ENCODE measurements around the gene LRFN2. TPM values are rescaled to one million over a fixed set of nuclear protein-coding genes. Genes with fewer than 3 reads are reported as not detected.

Gene LRFN2
- polyA plus RNA-seq, 3 donors, result not detected

DNA sequence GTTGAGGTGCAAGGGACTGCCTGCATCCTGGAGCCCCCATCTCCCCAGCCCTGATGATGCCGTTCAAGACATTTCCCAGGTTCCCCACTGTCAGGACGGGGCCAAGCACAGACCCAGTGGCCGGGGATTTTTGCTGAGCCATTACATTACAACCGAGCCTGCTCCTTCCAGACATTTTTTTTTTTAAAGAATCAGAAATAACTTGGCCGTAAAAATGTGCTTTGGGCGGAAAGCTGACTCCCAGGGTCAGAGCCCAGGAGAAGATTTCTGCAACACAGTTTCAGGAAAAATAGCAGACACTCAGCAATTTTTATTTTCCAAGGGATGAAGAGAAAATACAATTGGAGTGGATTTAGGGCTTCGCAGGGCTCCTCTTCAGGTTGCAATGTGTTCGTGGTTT is 87.9 kb downstream of the LRFN2 start:
- Histone ChIP-seq H3K9ac (ENCODE audit: insufficient read depth, low read length, poor library complexity, severe bottlenecking) (no peak overlapping the region), H3K4me3 (replicated peaks in 1 of 3; ENCODE audit: low read depth in 2 of 3, low read length in 3 of 3) (no peak overlapping the region), H2AFZ (ENCODE audit: insufficient read depth, low read depth, low read length, poor library complexity, severe bottlenecking) (no peak overlapping the region), H3K4me1 (ENCODE audit: control insufficient read depth in 1 of 2, insufficient read depth in 2 of 2, low read length in 2 of 2) (peaks cover 8% of the 10 kb centered on the region in 2 donors), H3K9me3 (replicated peaks in 1 of 2; ENCODE audit: control insufficient read depth in 1 of 2, insufficient read depth in 1 of 2, low read length in 2 of 2) (no peaks in the 10 kb centered on the region), H3K27ac (ENCODE audit: low read depth in 1 of 2, low read length in 2 of 2) (no peak overlapping the region), H3K4me2 (replicated peaks; ENCODE audit: extremely low read depth, low read length, poor library complexity, severe bottlenecking) (no peak overlapping the region), H3K79me2 (ENCODE audit: insufficient read depth, low read length) (no peaks in the 10 kb centered on the region), H4K20me1 (ENCODE audit: insufficient read depth, low read length) (no peaks in the 10 kb centered on the region), H3K27me3 (ENCODE audit: control insufficient read depth in 2 of 2, insufficient read depth in 2 of 2, low read length in 2 of 2) (peaks cover 0 to 2% of the 10 kb centered on the region in 2 donors), H3K36me3 (replicated peaks in 1 of 2; ENCODE audit: control insufficient read depth in 1 of 2, insufficient read depth in 2 of 2, low read length in 2 of 2) (no peaks in the 10 kb centered on the region)
- no peak for DNase-seq
- H3K4me3 Mint-ChIP-seq, result no peak overlapping the region
- no peak overlapping the region for H3K27ac Mint-ChIP-seq
- WGBS (ENCODE audit: insufficient coverage), result 80% methylated on average over 6 of the region's 8 CpGs
- intact Hi-C loops (cut with micrococcal nuclease), result no loop called here
- H3K27me3 Mint-ChIP-seq (ENCODE audit: low read depth in 3 of 3), result peaks cover 4 to 11% (median 10%) of the 10 kb centered on the region in 3 donors
- H3K4me1 Mint-ChIP-seq, result peaks cover 15% of the 10 kb centered on the region
- no peaks in the 10 kb centered on the region for H3K36me3 Mint-ChIP-seq
- peaks cover 0 to 2% (median 0%) of the 10 kb centered on the region in 7 donors for H3K9me3 Mint-ChIP-seq
- TF ChIP-seq, protein P1, sequence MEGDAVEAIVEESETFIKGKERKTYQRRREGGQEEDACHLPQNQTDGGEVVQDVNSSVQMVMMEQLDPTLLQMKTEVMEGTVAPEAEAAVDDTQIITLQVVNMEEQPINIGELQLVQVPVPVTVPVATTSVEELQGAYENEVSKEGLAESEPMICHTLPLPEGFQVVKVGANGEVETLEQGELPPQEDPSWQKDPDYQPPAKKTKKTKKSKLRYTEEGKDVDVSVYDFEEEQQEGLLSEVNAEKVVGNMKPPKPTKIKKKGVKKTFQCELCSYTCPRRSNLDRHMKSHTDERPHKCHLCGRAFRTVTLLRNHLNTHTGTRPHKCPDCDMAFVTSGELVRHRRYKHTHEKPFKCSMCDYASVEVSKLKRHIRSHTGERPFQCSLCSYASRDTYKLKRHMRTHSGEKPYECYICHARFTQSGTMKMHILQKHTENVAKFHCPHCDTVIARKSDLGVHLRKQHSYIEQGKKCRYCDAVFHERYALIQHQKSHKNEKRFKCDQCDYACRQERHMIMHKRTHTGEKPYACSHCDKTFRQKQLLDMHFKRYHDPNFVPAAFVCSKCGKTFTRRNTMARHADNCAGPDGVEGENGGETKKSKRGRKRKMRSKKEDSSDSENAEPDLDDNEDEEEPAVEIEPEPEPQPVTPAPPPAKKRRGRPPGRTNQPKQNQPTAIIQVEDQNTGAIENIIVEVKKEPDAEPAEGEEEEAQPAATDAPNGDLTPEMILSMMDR (IDR thresholded peaks at IDR 0.05), result no peak

DNA sequence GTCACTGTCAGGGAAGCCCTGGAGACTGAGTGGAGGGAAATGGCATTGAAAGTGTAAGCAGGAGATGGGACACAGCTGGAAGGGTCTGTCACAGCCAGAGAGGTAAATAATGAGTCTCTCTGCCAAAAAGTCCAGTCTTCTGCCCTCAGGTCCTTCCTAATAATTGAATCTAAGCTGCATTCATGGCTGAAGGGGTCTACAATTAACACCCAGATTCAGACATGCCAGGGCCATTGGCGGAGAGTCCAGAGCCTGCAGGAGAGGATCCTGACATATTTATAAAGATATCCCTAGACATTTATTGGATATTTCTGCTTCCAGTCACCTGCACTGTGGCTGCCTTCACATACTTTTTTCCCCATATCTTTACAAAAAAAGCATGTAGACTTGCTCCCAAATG is 89.0 kb downstream of the LRFN2 start:
- no CpG with 5 or more reads among the region's 1 CpG for WGBS (ENCODE audit: insufficient coverage)
- Mint-ChIP-seq H3K4me3 (no peak overlapping the region), H3K36me3 (no peaks in the 10 kb centered on the region), H3K4me1 (peaks cover 5% of the 10 kb centered on the region), H3K27ac (no peak overlapping the region), H3K27me3 (ENCODE audit: low read depth in 3 of 3) (peaks cover 4 to 12% (median 9%) of the 10 kb centered on the region in 3 donors), H3K9me3 (peaks cover 0 to 2% (median 0%) of the 10 kb centered on the region in 7 donors)
- H3K27me3 ChIP-seq (ENCODE audit: control insufficient read depth in 2 of 2, insufficient read depth in 2 of 2, low read length in 2 of 2), result peaks cover 0 to 2% of the 10 kb centered on the region in 2 donors
- no peak overlapping the region for H3K4me2 ChIP-seq (replicated peaks; ENCODE audit: extremely low read depth, low read length, poor library complexity, severe bottlenecking)
- H4K20me1 ChIP-seq (ENCODE audit: insufficient read depth, low read length), result no peaks in the 10 kb centered on the region
- H2AFZ ChIP-seq (ENCODE audit: insufficient read depth, low read depth, low read length, poor library complexity, severe bottlenecking), result no peak overlapping the region
- no peaks in the 10 kb centered on the region for H3K36me3 ChIP-seq (replicated peaks in 1 of 2; ENCODE audit: control insufficient read depth in 1 of 2, insufficient read depth in 2 of 2, low read length in 2 of 2)
- TF ChIP-seq, protein P1 (IDR thresholded peaks at IDR 0.05), result no peak
- no peak overlapping the region for H3K9ac ChIP-seq (ENCODE audit: insufficient read depth, low read length, poor library complexity, severe bottlenecking)
- no peak overlapping the region for H3K27ac ChIP-seq (ENCODE audit: low read depth in 1 of 2, low read length in 2 of 2)
- intact Hi-C loops (cut with micrococcal nuclease), result no loop called here
- H3K4me3 ChIP-seq (replicated peaks in 1 of 3; ENCODE audit: low read depth in 2 of 3, low read length in 3 of 3), result no peak overlapping the region
- no peaks in the 10 kb centered on the region for H3K4me1 ChIP-seq (ENCODE audit: control insufficient read depth in 1 of 2, insufficient read depth in 2 of 2, low read length in 2 of 2)
- H3K79me2 ChIP-seq (ENCODE audit: insufficient read depth, low read length), result no peaks in the 10 kb centered on the region
- no peak for DNase-seq
- no peaks in the 10 kb centered on the region for H3K9me3 ChIP-seq (replicated peaks in 1 of 2; ENCODE audit: control insufficient read depth in 1 of 2, insufficient read depth in 1 of 2, low read length in 2 of 2)

Data from CD14-positive monocyte (primary cell).